Stimulated activated CD4-positive, alpha-beta T cell treated with anti-CD3 and anti-CD28 coated beads, Interleukin-2, amount 100 ng/mL, for 48 hours (primary cell): ENCODE measurements around the gene AUTS2.
"Not testable (repeated sequence)": the region's sequence is repeated elsewhere in the genome, so short reads cannot be mapped to it uniquely, and the experiment has no call there.

ENCODE experiments used
- DNase-seq, 2 donors: peaks; one replicate each; pipeline ENCODE4 v3.0.0-alpha.2; 2020

The AUTS2 gene

DNA sequence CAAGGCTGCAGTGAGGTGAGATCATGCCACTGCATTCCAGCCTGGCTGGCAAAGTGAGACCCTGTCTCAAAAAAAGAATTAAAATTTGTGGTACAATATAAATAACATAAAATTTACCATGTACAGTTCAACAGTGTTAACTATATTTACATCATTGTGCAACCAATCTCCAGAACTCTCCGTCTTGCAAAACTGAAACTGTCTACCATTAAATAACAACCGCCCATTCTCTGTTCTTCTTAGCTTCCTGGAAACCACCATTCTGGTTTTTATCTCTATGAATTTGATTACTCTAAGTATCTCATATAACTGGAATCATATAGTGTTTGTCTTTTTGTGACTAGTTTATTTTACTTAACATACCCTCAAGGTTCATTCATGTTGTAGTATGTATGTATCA is 167.6 kb downstream of the AUTS2 start:
- DNase-seq: no peak

DNA sequence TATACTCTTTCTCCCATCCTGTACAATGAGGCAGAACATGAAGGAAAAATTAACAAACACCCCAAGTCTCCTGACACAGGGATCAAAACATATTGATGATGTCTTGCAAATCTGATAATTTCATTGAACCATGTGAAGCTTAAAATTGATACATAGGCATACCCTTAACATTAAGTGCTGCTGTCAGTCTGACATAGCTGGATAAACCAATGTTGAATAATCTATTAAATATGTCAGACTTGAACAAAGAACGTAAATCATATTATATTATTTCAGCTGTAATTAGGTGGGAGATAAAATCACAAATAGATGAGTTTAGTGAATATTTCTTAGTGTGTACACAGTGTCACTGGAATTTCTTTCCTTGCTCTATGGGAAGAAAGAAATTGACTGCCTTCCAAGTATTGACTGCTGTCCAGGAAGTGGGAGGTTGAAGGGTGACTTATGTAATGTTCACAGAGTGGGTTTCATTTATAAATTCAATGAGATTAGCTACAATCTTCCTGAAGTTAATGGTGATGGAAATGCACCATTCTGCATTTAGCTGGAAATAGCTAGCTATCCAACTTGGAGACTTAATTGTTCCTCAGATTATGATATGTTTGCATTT is 170.8 kb downstream of the AUTS2 start:
- DNase-seq: no peak

DNA sequence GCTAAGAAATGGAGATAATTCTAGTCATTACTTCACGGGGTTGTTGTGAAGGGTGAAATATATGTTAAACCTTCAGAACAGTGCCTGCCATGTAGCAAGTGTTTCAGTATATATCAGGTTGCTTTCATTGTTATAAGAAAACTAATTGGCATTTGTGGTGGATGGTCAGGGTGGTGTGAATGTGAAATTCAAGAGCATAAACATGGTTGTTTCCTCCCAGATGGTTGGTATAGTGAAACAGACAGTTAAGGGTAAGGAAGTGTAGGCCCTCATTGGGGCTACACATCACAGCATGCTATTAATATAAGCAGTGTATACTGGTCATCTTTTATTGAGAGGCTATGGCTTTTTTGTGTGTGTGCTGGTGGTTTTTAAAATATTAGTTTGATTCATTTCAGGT is 171.6 kb downstream of the AUTS2 start:
- DNase-seq: no peak

DNA sequence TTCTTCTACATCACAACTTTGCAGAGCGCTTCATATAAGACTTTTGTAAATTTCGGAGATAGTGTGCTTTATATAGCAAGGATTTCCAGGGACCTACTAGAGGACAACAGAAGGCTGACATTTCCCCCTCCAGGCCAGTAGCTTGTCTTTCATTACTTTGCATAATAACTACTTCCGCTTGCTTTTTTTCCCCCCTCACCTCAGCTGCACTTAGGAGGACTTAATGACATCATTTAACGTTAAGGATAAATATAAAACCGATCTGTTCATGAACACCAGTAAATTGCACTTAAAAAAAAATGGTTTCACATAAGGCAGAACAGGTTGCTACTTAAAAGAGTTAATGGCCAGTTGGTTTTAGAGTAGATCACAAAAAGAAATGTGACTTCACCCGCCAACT is 172.3 kb downstream of the AUTS2 start:
- DNase-seq: no peak

DNA sequence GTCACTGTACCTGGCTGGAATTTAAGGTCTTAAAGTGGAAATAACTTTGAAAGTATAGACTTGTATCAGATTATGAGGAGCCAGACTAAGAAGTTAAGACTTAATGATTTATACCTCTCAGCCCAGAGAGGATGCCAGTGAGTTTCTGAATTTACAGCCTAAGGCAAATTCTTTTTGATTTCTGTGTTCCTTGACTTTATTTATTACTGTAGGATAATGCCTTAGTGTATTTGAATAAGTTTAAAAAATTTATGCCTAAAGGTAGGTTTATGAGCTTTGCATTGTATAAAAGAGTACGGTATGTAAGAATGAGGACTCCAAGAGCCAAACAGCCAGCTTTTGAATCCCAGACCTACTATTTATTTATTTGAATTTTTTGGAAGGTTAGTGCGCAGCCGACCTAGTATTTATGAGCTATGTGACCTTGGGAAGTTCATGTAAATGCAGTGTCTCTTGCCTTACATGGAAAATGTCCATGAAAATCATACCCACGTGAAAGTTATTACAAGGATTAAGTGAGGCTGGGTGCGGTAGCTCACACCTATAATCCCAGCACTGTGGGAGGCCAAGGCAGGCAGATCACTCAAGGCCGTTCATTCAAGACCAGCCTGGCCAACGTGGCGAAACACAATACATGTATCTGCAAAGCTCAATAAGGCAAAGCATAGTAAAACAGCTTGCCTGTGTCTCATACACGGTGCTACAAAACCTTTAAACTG is 174.6 kb downstream of the AUTS2 start:
- no peak for DNase-seq

DNA sequence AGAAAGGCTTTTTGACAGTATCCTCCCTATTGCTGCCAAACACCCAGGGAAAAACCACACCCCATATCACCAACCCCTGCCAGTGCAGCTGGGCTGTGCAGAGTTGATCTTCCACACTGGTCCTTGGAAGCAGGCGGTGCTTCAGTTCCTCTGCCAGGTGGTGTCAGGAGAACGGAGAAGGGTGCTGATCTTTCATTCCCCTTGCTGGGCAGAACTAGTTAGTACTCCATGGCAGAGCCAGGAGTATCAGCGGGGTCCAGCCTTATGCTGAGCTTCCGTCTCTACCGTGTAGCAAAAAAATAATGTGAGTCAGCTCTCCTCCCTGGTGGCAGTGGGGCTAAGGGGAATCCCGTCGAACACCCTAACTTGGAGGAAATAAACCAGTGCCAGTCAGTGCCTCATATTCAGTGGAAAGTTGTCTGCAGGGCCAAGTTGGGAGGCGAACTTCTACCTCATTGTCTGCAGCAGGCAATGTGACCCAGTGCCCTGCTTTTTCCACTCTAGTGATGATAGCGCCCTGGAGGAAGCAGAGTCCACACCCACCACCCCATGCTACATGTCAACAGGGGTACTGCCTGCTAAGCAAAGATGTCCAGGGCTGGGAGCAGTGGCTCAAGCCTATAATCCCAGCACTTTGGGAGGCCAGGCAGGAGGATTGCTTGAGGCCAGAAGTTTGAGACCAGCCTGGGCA is 175.4 kb downstream of the AUTS2 start:
- DNase-seq: no peak

DNA sequence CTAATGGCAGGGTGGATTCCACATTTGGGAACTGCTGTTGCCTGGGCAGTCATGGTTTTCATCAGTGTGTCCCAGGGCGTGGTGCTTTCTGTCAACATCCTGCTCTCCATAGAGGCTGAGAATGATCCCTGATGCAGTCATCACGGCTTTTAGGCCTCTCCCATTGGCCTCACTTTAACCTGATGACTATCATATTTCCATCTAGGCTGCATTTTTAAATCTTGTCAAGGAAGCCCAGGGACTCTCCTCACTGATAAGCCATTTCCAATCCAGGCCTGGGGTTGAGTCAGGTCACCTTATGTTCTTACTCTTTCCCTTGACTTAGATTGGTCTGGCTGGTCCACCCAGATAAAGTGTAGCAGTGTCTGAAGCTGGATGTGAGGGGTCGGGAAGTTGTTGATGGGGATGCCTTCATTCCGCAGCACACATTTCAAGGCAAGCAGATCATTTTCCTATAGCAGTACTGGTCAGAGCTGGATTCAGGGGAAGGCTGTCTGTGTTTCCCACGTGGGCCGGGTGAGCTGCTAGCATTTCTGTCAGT is 177.0 kb downstream of the AUTS2 start:
- DNase-seq: no peak

DNA sequence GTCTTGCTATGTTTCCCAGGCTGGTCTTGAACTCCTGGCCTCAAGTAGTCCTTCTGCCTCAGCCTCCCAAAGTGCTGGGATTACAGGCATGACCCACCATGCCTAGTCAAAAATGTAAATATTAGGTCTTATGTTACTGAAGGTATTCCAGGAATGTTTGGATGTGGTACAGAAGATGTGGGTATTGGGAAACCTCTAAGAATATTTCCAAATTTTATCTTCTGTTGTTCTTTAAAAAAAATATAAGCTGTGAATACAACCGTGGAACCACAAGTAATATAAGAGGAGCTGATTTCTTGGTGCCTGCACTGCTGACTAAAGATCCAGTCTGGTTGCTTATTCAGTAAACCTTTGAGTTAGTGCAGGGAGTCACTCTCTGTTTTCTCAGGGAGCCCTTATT is 178.3 kb downstream of the AUTS2 start:
- DNase-seq: no peak

DNA sequence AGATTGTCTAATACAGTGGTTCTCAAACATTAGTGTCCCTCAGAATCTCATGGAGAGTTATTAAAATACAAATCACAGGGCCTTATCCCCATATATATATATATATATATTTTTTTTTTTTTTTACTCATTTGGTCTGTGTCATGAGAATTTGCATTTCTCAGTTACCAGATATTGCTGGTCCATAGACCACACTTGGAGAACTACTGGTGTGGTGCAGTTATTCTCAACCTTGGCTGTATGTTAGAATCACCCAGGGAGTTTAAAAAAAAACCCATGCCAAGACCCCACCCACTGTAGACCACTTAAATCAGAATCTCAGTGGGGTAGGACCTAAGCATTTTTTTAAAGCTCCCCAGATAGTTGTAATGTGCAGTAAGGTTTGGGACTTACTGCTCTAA is 179.9 kb downstream of the AUTS2 start:
- no peak for DNase-seq

DNA sequence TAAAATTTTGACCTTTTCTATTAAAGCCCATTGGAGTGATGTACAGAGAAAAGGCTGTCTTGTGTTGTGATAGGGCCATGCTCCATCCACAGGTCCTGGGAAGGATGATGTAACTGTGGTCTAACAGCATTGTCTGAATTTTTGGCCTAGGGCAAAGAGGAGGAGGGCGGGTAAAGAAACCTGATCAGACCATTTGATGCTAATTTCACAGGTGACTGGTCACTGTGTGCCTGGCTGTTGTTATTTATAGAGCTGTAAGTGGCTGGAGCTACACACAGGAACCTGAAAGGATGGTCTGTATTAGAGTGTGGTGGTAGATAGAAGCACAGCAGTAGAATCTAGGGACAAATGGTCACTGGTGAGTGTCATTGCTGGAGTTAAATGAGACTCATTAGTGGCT is 182.1 kb downstream of the AUTS2 start:
- DNase-seq: no peak

DNA sequence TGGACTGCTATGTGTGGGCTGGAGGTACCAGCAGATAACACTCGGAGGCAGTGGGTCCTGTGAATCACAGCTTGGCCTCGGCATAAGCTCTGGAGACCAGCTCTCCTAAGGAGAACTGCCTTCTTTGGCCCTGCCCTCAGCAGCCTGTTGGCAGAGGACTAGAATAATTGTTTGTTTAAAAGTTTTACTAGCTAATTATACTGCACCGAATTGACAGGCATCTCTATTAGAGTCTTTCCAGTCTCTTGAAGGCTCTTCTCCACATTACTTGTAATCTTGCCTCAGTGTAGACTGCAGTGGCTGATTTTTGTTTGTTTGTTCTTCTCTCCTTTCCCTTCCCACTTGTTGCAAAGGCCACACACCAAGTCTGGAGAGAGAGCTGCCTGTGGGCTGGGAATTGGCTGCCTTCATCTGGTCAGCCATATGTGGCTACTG is 183.2 kb downstream of the AUTS2 start:
- no peak for DNase-seq

DNA sequence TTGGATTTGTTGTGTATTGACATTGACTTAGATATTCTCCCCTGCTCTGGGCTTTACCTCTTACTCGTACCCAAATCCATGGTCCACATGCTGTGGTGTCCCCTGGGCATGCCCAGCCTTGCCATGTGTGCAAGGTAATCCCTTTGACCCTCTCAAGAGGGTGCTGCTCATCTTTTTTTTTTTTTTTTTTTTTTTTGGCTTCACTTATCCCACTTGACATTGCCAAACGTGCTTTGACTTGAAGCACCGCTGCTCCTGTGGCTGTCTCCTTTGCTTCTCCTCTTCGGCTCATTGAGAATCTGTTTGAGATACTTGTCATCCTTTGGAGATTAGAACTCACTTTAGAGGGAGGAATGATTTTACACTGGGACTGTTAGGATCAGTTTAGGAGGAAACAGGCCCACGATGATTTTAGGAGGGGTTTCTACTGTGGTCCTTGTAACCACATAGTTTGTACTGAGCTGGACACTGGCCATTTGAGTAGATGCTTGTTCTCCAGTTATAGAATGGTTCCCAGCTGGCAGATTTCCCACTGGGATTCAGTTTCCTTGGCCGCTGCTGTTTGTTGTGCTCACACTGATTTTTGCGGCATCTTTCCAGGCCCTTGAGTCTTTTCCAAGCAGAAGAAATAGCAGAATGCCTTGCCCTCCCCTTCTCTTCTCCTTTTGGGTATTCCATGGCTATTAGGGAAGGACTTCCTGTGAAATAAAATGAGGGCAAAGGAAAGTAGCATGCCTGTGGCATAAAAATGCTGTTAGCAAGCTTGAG is 184.8 kb downstream of the AUTS2 start:
- no peak for DNase-seq

DNA sequence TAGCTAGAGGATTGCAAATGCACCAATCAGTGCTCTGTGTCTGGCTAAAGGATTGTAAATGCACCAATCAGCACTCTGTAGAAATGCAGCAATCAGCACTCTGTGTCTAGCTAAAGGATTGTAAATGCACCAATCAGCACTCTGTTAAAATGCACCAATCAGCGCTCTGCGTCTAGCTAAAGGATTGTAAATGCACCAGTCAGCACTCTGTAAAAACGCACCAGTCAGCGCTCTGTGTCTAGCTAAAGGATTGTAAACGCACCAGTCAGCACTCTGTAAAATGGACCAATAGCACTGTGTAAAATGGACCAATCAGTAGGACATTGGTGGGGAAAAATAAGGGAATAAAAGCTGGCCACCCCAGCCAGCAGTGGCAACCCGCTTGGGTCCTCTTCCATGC is 187.9 kb downstream of the AUTS2 start:
- DNase-seq: not testable (repeated sequence)

DNA sequence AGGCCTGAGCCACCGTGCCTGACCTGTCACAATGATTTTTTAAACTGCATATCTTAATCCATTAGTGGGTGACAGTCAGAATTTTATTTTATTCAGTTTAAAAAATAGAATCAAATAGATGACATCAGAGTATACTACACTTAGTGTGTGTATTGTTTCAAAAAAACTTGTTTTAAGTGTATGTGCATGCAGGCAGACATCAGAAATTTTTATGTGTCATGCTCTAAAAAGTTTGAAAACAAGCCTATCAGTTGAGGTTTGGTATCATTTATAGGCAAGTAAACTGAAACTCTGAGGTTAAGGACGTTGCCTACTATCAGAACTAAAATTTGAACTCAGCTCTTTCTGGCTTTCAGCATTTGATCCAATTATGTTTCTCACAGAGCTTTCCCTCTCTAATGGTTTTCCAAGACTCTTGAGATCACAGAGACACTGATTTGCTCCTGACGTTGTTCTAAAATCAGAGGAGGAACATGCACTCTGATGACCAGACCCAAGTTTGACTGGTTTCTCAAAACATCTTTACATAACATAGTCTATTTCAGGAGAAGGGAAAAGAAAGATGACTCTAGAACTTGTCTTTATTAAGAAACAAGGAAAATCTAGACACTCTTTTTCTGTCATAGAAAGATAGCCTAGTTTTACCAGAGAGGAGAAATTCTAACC is 188.6 kb downstream of the AUTS2 start:
- DNase-seq: no peak

DNA sequence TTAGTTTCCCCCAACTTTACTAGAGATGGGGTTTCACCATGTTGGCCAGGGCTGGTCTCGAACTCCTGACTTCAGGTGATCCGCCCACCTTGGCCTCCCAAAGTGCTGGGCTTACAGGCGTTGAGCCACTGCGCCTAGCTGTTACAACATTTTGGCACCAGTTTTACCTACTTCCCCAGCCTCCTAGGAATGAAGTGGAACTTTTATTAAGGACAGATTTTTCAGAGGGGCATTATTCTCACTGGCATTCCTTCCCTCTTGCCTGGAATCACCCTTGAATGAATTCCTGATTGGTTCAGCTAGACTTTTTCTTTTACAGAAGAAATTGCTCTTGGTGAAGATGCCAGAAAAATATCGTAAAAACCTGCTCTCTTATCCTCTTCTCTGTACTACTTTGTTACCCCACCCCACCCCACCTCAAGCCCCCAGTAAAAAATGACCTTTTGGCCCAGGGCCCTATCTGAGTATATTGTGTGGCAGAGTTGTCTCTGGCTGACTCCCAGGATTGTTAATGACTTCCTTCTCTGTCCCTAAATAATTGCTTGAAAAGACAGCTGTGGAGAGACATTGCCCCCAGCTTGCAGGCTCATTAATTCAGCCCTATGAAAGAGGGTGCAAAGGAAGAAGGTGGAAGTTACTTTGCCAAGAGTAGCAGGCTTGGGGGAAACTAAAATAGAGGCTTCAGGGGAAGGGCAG is 189.6 kb downstream of the AUTS2 start:
- no peak for DNase-seq

DNA sequence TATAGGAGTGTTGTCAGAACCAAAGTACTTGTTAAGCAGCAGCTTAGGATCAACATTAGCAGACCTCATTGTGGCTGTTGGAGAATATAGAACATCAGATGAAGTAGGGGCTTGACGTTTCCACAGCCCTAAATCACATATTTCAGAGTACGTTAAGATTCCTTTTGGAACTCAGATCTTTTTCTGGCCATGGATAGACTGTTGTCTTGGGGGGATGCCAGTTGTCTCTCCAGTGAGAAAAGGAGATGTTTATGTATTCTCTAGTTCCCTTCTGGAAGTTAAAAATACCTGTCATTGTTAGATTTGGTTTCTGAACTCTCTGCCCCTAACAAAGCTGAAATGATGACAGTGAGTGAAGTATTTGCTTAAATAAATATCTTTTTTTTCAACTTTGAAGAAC is 191.3 kb downstream of the AUTS2 start:
- DNase-seq: no peak

DNA sequence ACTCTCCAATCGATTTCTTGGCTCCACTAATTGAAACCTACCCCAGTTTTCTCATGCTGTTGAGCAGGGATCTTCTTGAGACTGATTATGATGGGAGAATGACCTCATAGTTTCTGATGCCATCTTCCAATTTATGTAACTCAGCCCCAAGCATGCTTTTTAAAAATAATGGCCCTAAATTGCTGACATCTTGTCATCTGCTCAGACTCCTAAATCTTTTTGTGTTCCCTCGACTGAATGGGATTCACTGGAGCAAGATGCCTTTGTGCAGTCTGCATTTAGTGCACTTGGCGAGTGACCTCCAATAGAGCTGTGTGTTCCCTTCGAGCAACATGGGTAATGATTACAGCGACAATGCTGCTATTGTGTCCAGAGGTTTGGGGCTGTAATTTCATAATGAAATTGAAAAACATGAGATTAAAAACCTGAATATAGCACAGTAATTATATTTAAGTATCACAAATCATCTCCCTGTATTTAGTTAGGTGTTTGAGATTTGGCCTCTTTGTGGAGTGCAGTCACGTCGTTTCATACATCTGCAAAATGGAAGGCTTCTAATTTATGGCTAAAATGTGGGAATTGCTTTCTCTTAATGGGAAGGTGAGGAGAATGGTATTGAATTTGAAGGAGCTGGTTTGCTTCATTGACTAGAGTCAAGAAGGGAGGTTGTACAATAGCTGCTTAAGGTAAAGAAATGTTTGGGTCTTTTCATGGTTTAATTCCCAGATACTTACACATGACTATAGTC is 192.9 kb downstream of the AUTS2 start:
- no peak for DNase-seq

DNA sequence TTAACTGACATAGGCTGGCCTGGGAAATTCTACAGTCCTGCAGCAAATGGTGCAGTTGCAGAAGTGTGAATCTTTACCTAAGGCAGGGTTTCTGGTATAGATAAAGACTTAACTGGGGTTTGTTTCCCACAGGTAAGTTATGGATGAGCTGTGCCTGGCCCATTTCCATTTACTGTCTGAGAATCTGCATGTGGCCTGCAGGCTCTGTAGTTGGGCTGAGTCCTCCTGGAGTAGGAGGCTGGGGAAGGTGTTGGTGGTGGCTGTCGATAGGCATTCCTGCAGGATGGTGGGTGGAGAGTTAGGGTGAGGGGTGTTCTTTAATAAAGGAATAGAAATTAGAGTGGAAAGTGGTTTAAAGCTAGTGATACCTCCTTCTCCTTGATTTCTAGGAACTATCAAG is 193.5 kb downstream of the AUTS2 start:
- no peak for DNase-seq

DNA sequence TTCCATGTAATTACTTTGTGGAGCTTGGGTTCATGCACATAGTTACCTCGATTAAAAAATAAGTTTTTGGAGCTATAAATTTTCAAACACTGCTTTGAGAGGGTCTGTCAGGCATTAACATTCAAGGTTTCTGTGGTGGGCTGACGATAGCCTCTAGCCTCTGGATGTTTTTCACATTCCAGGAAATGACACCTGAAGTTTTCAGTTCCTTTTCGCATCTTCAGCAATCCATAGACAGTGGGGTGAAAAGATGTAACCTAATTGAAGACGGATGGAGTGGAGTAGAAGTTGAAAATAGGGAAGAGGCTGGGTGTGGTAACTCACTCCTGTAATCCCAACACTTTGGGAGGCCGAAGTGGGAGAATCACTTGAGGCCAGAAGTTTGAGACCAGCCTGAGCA is 197.7 kb downstream of the AUTS2 start:
- DNase-seq: no peak

DNA sequence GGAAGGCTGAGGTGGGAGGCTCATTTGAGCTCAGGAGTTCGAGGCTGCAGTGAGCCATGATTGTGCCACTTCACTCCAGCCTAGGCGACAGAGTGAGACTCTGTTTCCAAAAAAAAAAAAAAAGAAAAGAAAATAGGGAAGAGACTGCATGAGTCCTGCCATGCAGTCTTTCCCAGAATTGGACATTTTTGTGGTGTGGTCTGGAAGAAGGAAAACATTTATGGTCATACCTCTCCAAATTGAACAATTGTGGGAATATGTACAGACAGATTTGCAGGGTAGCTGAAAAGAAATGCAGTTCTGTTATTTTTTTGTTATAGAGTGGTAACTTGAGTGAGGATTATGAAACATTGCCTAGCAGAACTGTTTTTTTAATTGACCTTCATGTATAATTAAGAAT is 198.1 kb downstream of the AUTS2 start:
- DNase-seq: no peak

DNA sequence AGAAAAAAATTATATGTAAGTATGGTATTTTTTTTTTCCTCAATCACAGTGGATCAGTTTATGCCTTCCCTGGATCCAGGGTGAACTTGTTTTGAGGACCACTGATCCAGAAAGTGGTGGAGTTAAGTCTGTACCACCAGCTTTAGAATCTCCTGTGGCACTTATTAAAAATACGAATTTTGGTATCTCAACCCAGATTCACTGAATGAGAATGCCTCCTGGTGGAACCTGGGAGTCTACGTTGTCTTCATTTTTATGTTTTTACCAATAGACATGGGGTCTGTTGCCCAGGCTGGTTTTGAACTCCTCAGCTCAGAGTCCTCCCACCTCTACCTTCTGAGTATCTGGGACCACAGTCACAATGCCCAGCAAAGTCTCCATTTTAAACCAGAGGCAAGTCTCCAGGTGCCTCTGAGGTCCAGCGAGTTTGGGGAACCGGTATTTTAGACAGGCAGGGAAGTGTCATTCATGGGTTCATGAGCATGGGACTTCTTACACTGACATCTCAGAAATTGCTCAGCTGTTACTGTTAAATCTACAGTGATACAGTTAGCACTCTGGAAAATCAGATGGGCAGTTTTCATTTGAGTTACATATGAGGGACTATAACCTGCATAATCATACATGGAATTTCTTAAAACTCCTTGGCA is 200.9 kb downstream of the AUTS2 start:
- DNase-seq: no peak
